Measurements from ENCODE around the gene KCNN2. TPM values are rescaled to one million over a fixed set of nuclear protein-coding genes. Genes with fewer than 3 reads are reported as not detected.

KCNN2 gene
- total and polyA plus RNA-seq, 2 donors (not counting 1 experiment from before 2014, with no cell fraction given), result 0.08 to 0.50 TPM

- H3K27ac ChIP-seq (ENCODE audit: insufficient read depth, low read length), result no peak overlapping the region
- peak; percentile 45 for TF ChIP-seq EZH2 (IDR thresholded peaks at IDR 0.05; ENCODE audit: low read length, missing control alignments)
- TF ChIP-seq CTCF (conservative IDR thresholded peaks at IDR 0.05 in 1 of 2, IDR thresholded peaks at IDR 0.05 in 1 of 2; ENCODE audit: low read depth in 1 of 2, low read length in 2 of 2), result no peak
- no peaks in the 10 kb centered on the region for H4K20me1 ChIP-seq (ENCODE audit: control insufficient read depth, extremely low read depth, insufficient read depth, low read length)
- peaks cover 31% of the 10 kb centered on the region for H3K27me3 ChIP-seq (ENCODE audit: control insufficient read depth, insufficient read depth, low read length)
- no peaks in the 10 kb centered on the region for H3K4me1 ChIP-seq (ENCODE audit: control insufficient read depth, extremely low read depth, insufficient read depth, low read length)
- peak overlapping the region; percentile 25 for H3K4me2 ChIP-seq (ENCODE audit: extremely low read depth, insufficient read depth, low read length)
- no peak overlapping the region for H3K9ac ChIP-seq (ENCODE audit: insufficient read depth, low read length)
- H2AFZ ChIP-seq (ENCODE audit: low read length), result no peak overlapping the region
- no peaks in the 10 kb centered on the region for H3K79me2 ChIP-seq (ENCODE audit: control insufficient read depth, insufficient read depth, low read length)
- peak overlapping the region; percentile 10 to 59 (median 32) for H3K4me3 ChIP-seq (replicated peaks in 1 of 4; ENCODE audit: control extremely low read depth in 1 of 4, insufficient read depth in 1 of 4, low read depth in 3 of 4, low read length in 4 of 4)
- no peaks in the 10 kb centered on the region for H3K9me3 ChIP-seq (ENCODE audit: control insufficient read depth, insufficient read depth, low read depth, low read length)
- H3K36me3 ChIP-seq (ENCODE audit: control insufficient read depth, insufficient read depth, low read length), result no peaks in the 10 kb centered on the region
- DNase-seq (ENCODE audit: low read depth in 2 of 2), result peak; percentile 34 to 46
These were observed 517 bp downstream of the KCNN2 start for GRCh38 chr5:114362197-114362976.

GRCh38 chr5:114362977-114363761 is 1.3 kb downstream of the KCNN2 start:
- no peaks in the 10 kb centered on the region for H3K4me1 ChIP-seq (ENCODE audit: control insufficient read depth, extremely low read depth, insufficient read depth, low read length)
- H3K27me3 ChIP-seq (ENCODE audit: control insufficient read depth, insufficient read depth, low read length), result peaks cover 31% of the 10 kb centered on the region
- H3K4me2 ChIP-seq (ENCODE audit: extremely low read depth, insufficient read depth, low read length), result no peak overlapping the region
- H3K36me3 ChIP-seq (ENCODE audit: control insufficient read depth, insufficient read depth, low read length), result no peaks in the 10 kb centered on the region
- H3K79me2 ChIP-seq (ENCODE audit: control insufficient read depth, insufficient read depth, low read length), result no peaks in the 10 kb centered on the region
- no peak for TF ChIP-seq EZH2 (IDR thresholded peaks at IDR 0.05; ENCODE audit: low read length, missing control alignments)
- no peaks in the 10 kb centered on the region for H4K20me1 ChIP-seq (ENCODE audit: control insufficient read depth, extremely low read depth, insufficient read depth, low read length)
- no peaks in the 10 kb centered on the region for H3K9me3 ChIP-seq (ENCODE audit: control insufficient read depth, insufficient read depth, low read depth, low read length)
- DNase-seq (ENCODE audit: low read depth in 2 of 2), result peak in 1 of 2 donors; percentile 44
- no peak overlapping the region for H3K27ac ChIP-seq (ENCODE audit: insufficient read depth, low read length)
- H2AFZ ChIP-seq (ENCODE audit: low read length), result no peak overlapping the region
- peak overlapping the region in 3 of 4 experiments; percentile 10 to 58 (median 27) for H3K4me3 ChIP-seq (replicated peaks in 1 of 4; ENCODE audit: control extremely low read depth in 1 of 4, insufficient read depth in 1 of 4, low read depth in 3 of 4, low read length in 4 of 4)
- H3K9ac ChIP-seq (ENCODE audit: insufficient read depth, low read length), result no peak overlapping the region

GRCh38 chr5:114363837-114364236 is 2.0 kb downstream of the KCNN2 start:
- H3K4me1 ChIP-seq (ENCODE audit: control insufficient read depth, extremely low read depth, insufficient read depth, low read length), result no peaks in the 10 kb centered on the region
- H2AFZ ChIP-seq (ENCODE audit: low read length), result no peak overlapping the region
- no peaks in the 10 kb centered on the region for H3K9me3 ChIP-seq (ENCODE audit: control insufficient read depth, insufficient read depth, low read depth, low read length)
- no peaks in the 10 kb centered on the region for H3K36me3 ChIP-seq (ENCODE audit: control insufficient read depth, insufficient read depth, low read length)
- no peak for TF ChIP-seq CTCF (conservative IDR thresholded peaks at IDR 0.05 in 1 of 2, IDR thresholded peaks at IDR 0.05 in 1 of 2; ENCODE audit: low read depth in 1 of 2, low read length in 2 of 2)
- TF ChIP-seq EZH2 (IDR thresholded peaks at IDR 0.05; ENCODE audit: low read length, missing control alignments), result no peak
- H3K27me3 ChIP-seq (ENCODE audit: control insufficient read depth, insufficient read depth, low read length), result peaks cover 31% of the 10 kb centered on the region
- H3K9ac ChIP-seq (ENCODE audit: insufficient read depth, low read length), result no peak overlapping the region
- H3K79me2 ChIP-seq (ENCODE audit: control insufficient read depth, insufficient read depth, low read length), result no peaks in the 10 kb centered on the region
- H4K20me1 ChIP-seq (ENCODE audit: control insufficient read depth, extremely low read depth, insufficient read depth, low read length), result no peaks in the 10 kb centered on the region
- no peak for DNase-seq (ENCODE audit: low read depth in 2 of 2)
- H3K27ac ChIP-seq (ENCODE audit: insufficient read depth, low read length), result no peak overlapping the region
- H3K4me3 ChIP-seq (replicated peaks in 1 of 4; ENCODE audit: control extremely low read depth in 1 of 4, insufficient read depth in 1 of 4, low read depth in 3 of 4, low read length in 4 of 4), result peak overlapping the region in 1 of 4 experiments; percentile 58
- H3K4me2 ChIP-seq (ENCODE audit: extremely low read depth, insufficient read depth, low read length), result no peak overlapping the region

Data from fibroblast of lung (primary cell).